22Rv1 (cell line): ENCODE data around the gene E2F6.

Experiments
- CTCF ChIP-seq: fragments of 450-650 bp; IDR thresholded peaks from 2 replicates; pipeline ENCODE4 v1.5.1; 2017; ENCODE audit warnings: mild to moderate bottlenecking
- ZFX ChIP-seq: fragments of 450-650 bp; IDR thresholded peaks from 2 replicates; pipeline ENCODE4 v1.6.1; 2017; ENCODE audit warnings: antibody characterized with exemption, borderline replicate concordance

- TF ChIP-seq CTCF, result no peak
- TF ChIP-seq ZFX, result no peak
These were observed 21.2 kb downstream of the E2F6 start for GRCh38 chr2:11444737-11445136.
